Measurements from ENCODE around the gene ZNF831.

DNA sequence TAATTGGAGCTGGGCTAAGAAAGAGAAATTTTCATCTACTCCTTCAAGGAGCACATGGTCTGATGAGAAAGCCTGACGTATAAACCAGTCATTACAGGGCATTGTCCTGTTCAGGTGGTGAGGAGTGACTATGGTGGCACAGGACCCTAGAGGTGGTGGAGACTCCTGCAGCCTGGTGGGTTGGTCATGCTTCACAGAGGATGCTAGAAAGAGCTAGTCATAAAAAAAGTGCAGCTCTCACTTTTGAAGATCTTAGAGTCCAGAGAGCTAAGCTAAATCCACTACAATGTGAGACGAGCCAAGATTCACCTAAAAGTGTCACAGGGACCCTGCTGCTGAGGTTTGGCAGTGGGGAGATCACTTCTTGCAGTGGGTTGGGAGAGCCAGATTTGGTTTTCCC, 9.8 kb upstream of the ZNF831 start:
- TF ChIP-seq, protein P1, sequence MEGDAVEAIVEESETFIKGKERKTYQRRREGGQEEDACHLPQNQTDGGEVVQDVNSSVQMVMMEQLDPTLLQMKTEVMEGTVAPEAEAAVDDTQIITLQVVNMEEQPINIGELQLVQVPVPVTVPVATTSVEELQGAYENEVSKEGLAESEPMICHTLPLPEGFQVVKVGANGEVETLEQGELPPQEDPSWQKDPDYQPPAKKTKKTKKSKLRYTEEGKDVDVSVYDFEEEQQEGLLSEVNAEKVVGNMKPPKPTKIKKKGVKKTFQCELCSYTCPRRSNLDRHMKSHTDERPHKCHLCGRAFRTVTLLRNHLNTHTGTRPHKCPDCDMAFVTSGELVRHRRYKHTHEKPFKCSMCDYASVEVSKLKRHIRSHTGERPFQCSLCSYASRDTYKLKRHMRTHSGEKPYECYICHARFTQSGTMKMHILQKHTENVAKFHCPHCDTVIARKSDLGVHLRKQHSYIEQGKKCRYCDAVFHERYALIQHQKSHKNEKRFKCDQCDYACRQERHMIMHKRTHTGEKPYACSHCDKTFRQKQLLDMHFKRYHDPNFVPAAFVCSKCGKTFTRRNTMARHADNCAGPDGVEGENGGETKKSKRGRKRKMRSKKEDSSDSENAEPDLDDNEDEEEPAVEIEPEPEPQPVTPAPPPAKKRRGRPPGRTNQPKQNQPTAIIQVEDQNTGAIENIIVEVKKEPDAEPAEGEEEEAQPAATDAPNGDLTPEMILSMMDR (IDR thresholded peaks at IDR 0.05; ENCODE audit: low read depth, low read length, poor library complexity, severe bottlenecking): no peak
- no peak for TF ChIP-seq EZH2phosphoT487 (IDR thresholded peaks at IDR 0.05; ENCODE audit: borderline replicate concordance, low read length)
